ENCODE measurements around the gene ECE2.

- no peak for TF ChIP-seq POLR2A (IDR thresholded peaks at IDR 0.05)
- TF ChIP-seq CTCF (IDR thresholded peaks at IDR 0.05), result no peak
- no peak for TF ChIP-seq POLR2AphosphoS5 (IDR thresholded peaks at IDR 0.05)
Measured at GRCh38 chr3:184235381-184236032, 40.3 kb upstream of the ECE2 start.

Data from breast epithelium (tissue), 3 donors.